ENCODE results near the gene BORCS5. TPM values are rescaled to one million over a fixed set of nuclear protein-coding genes. Genes with fewer than 3 reads are reported as not detected.

The BORCS5 gene
- total RNA-seq, 1 experiment from 2014 or later: 25.7 TPM

- CTCF ChIA-PET: interaction anchor here (2.0 kb wide), 1 partner anchor 15 kb away, joined by 9 read pairs; no protein-coding TSS in a partner anchor
- peak overlapping the region; percentile 69 for H3K27ac Mint-ChIP-seq (ENCODE audit: unreplicated experiment)
- BruUV-seq (replicated peaks): no TSS peak
- no peak overlapping the region for H3K4me3 Mint-ChIP-seq (ENCODE audit: unreplicated experiment)
- H3K36me3 Mint-ChIP-seq (ENCODE audit: insufficient read depth, unreplicated experiment): peaks cover 17% of the 10 kb centered on the region
- Histone ChIP-seq H3K4me1 (peaks cover 64% of the 10 kb centered on the region), H3K27me3 (replicated peaks; ENCODE audit: control insufficient read depth, insufficient read depth, low read length) (no peaks in the 10 kb centered on the region), H3K9me3 (no peaks in the 10 kb centered on the region), H3K4me3 (ENCODE audit: low read depth, low read length) (no peak overlapping the region), H3K36me3 (ENCODE audit: control insufficient read depth, insufficient read depth, low read length) (no peaks in the 10 kb centered on the region)
- no peak for TF ChIP-seq CTCF (IDR thresholded peaks at IDR 0.05; ENCODE audit: insufficient read depth in 1 of 2, low read depth in 1 of 2, low read length in 1 of 2, severe bottlenecking in 1 of 2, unreplicated experiment in 1 of 2)
- POLR2A ChIA-PET: interaction anchor here (1.4 kb wide), 1 partner anchor 42 kb away, joined by 7 read pairs; the partner anchor contains the start of gene BORCS5
- H3K9me3 Mint-ChIP-seq (ENCODE audit: unreplicated experiment): peaks cover 10% of the 10 kb centered on the region
- H3K27me3 Mint-ChIP-seq (ENCODE audit: insufficient read depth, unreplicated experiment): no peaks in the 10 kb centered on the region
- peaks cover 64% of the 10 kb centered on the region for H3K4me1 Mint-ChIP-seq (ENCODE audit: low read depth, unreplicated experiment)
- intact Hi-C loops (cut with micrococcal nuclease; ENCODE audit: unreplicated experiment): no loop called here
- DNase-seq: no peak
Measured at GRCh38 chr12:12399161-12399560, 42.3 kb downstream of the BORCS5 start.

- ChIA-PET POLR2A (interaction anchor here (0.5 kb wide), 1 partner anchor 8 kb away, joined by 3 read pairs; no protein-coding TSS in a partner anchor), CTCF (interaction anchor here (0.6 kb wide), 2 partner anchors 13 to 25 kb away, joined by 3 to 4 read pairs; no protein-coding TSS in a partner anchor)
- H3K27me3 Mint-ChIP-seq (ENCODE audit: insufficient read depth, unreplicated experiment): no peaks in the 10 kb centered on the region
- peak overlapping the region; percentile 69 for H3K27ac Mint-ChIP-seq (ENCODE audit: unreplicated experiment)
- Histone ChIP-seq H3K36me3 (ENCODE audit: control insufficient read depth, insufficient read depth, low read length) (no peaks in the 10 kb centered on the region), H3K27me3 (replicated peaks; ENCODE audit: control insufficient read depth, insufficient read depth, low read length) (no peaks in the 10 kb centered on the region), H3K4me3 (ENCODE audit: low read depth, low read length) (no peak overlapping the region), H3K9me3 (no peaks in the 10 kb centered on the region), H3K4me1 (peaks cover 66% of the 10 kb centered on the region)
- H3K4me3 Mint-ChIP-seq (ENCODE audit: unreplicated experiment): no peak overlapping the region
- H3K36me3 Mint-ChIP-seq (ENCODE audit: insufficient read depth, unreplicated experiment): peaks cover 19% of the 10 kb centered on the region
- H3K9me3 Mint-ChIP-seq (ENCODE audit: unreplicated experiment): peaks cover 6% of the 10 kb centered on the region
- no TSS peak for BruUV-seq (replicated peaks)
- no peak for TF ChIP-seq CTCF (IDR thresholded peaks at IDR 0.05; ENCODE audit: insufficient read depth in 1 of 2, low read depth in 1 of 2, low read length in 1 of 2, severe bottlenecking in 1 of 2, unreplicated experiment in 1 of 2)
- intact Hi-C loops (cut with micrococcal nuclease; ENCODE audit: unreplicated experiment): loop anchor here (5.0 kb wide), 1 partner anchor 107 kb away; no protein-coding TSS in a partner anchor
- no peak for DNase-seq
- peaks cover 64% of the 10 kb centered on the region for H3K4me1 Mint-ChIP-seq (ENCODE audit: low read depth, unreplicated experiment)
Measured at GRCh38 chr12:12399776-12400305, 43.0 kb downstream of the BORCS5 start.

GRCh38 chr12:12400793-12401192 is 43.9 kb downstream of the BORCS5 start:
- no peaks in the 10 kb centered on the region for H3K27me3 ChIP-seq (replicated peaks; ENCODE audit: control insufficient read depth, insufficient read depth, low read length)
- peaks cover 74% of the 10 kb centered on the region for H3K4me1 ChIP-seq
- no peaks in the 10 kb centered on the region for H3K36me3 ChIP-seq (ENCODE audit: control insufficient read depth, insufficient read depth, low read length)
- Mint-ChIP-seq H3K27me3 (ENCODE audit: insufficient read depth, unreplicated experiment) (no peaks in the 10 kb centered on the region), H3K27ac (ENCODE audit: unreplicated experiment) (peak overlapping the region; percentile 26), H3K4me1 (ENCODE audit: low read depth, unreplicated experiment) (peaks cover 60% of the 10 kb centered on the region), H3K9me3 (ENCODE audit: unreplicated experiment) (no peaks in the 10 kb centered on the region), H3K36me3 (ENCODE audit: insufficient read depth, unreplicated experiment) (peaks cover 19% of the 10 kb centered on the region), H3K4me3 (ENCODE audit: unreplicated experiment) (no peak overlapping the region)
- no peaks in the 10 kb centered on the region for H3K9me3 ChIP-seq
- POLR2A ChIA-PET: no interaction called here
- H3K4me3 ChIP-seq (ENCODE audit: low read depth, low read length): no peak overlapping the region
- intact Hi-C loops (cut with micrococcal nuclease; ENCODE audit: unreplicated experiment): loop anchor here (5.0 kb wide), 1 partner anchor 107 kb away; no protein-coding TSS in a partner anchor
- CTCF ChIA-PET: no interaction called here
- DNase-seq: no peak
- no peak for TF ChIP-seq CTCF (IDR thresholded peaks at IDR 0.05; ENCODE audit: insufficient read depth in 1 of 2, low read depth in 1 of 2, low read length in 1 of 2, severe bottlenecking in 1 of 2, unreplicated experiment in 1 of 2)
- no TSS peak for BruUV-seq (replicated peaks)

Data from Caco-2 (cell line).